Hepatocyte (in vitro differentiated cells): Measurements from ENCODE around the gene LDAH. TPM values are rescaled to one million over a fixed set of nuclear protein-coding genes. Genes with fewer than 3 reads are reported as not detected.

Source experiments
- DNase-seq: peaks from one replicate; pipeline ENCODE4 v3.0.0-alpha.2; 2016; ENCODE audit warnings: low spot score
- H2AFZ ChIP-seq: fragments of 200-600 bp; sonication (generic); 2 replicates; pipeline ENCODE4 v1.6.0; 2016; ENCODE audit warnings: antibody characterized with exemption, mild to moderate bottlenecking
- H3K27ac ChIP-seq: fragments of 200-600 bp; sonication (generic); 2 replicates; pipeline ENCODE4 v1.5.1; 2016; ENCODE audit warnings: mild to moderate bottlenecking
- H3K27me3 ChIP-seq: fragments of 200-600 bp; sonication (generic); 2 replicates; pipeline ENCODE4 v1.6.1; 2016
- H3K36me3 ChIP-seq: fragments of 200-600 bp; sonication (generic); replicated peaks from 2 replicates; pipeline ENCODE4 v1.5.1; 2016; ENCODE audit warnings: low read depth; ENCODE audit not compliant: insufficient read depth
- H3K4me1 ChIP-seq: fragments of 200-600 bp; sonication (generic); 2 replicates; pipeline ENCODE4 v1.5.1; 2016; ENCODE audit warnings: mild to moderate bottlenecking, moderate library complexity; ENCODE audit not compliant: insufficient read depth
- H3K4me2 ChIP-seq: fragments of 200-600 bp; sonication (generic); 2 replicates; pipeline ENCODE4 v1.6.0; 2016
- H3K4me3 ChIP-seq: fragments of 200-600 bp; sonication (generic); 2 replicates; pipeline ENCODE4 v1.5.1; 2016; ENCODE audit warnings: mild to moderate bottlenecking
- H3K79me2 ChIP-seq: fragments of 200-600 bp; sonication (generic); 2 replicates; pipeline ENCODE4 v1.6.0; 2017; ENCODE audit warnings: mild to moderate bottlenecking
- H3K9me2 ChIP-seq: fragments of 200-600 bp; sonication (generic); replicated peaks from 2 replicates; pipeline ENCODE4 v1.6.0; 2017; ENCODE audit warnings: mild to moderate bottlenecking; ENCODE audit not compliant: insufficient read depth
- H3K9me3 ChIP-seq: fragments of 200-600 bp; sonication (generic); 2 replicates; pipeline ENCODE4 v1.5.1; 2016; ENCODE audit warnings: low read depth, mild to moderate bottlenecking
- H4K20me1 ChIP-seq: fragments of 200-600 bp; sonication (generic); 2 replicates; pipeline ENCODE4 v1.6.0; 2016; ENCODE audit warnings: mild to moderate bottlenecking; ENCODE audit not compliant: insufficient read depth, poor library complexity, severe bottlenecking
- EZH2 ChIP-seq: fragments of 200-600 bp; sonication (generic); IDR thresholded peaks from 2 replicates; pipeline ENCODE4 v1.6.1; 2016; ENCODE audit warnings: antibody characterized with exemption, mild to moderate bottlenecking, borderline replicate concordance
- EZH2phosphoT487 ChIP-seq: fragments of 200-600 bp; sonication (generic); IDR thresholded peaks from one replicate; pipeline ENCODE4 v1.6.1; 2018; ENCODE audit warnings: antibody characterized with exemption, mild to moderate bottlenecking, low read depth, moderate library complexity; ENCODE audit not compliant: unreplicated experiment, severe bottlenecking
- WGBS: methylation state at CpG from one replicate; pipeline ENCODE4 v1.1.6; 2016; ENCODE audit warnings: low lambda C conversion rate; ENCODE audit errors: missing lambda C conversion rate; 5-methylcytosine and 5-hydroxymethylcytosine counted together
- polyA plus RNA-seq: library from polyadenylated mRNA; unstranded; fragments of >200 nt; fragmentation: Nextera tagmentation; extraction: Ambion mirVana; gene quantifications from 2 replicates; pipeline ENCODE4 v1.2.1, GENCODE V29; 2016
- total RNA-seq: library from RNA; depleted of rRNA; stranded (reverse); fragments of >200 nt; gene quantifications from 2 replicates; pipeline ENCODE4 v1.2.3, GENCODE V29; 2014
- TF ChIP-seq, protein P1 (sequence below): fragments of 200-600 bp; sonication (generic); IDR thresholded peaks from 2 replicates; pipeline ENCODE4 v1.5.1; 2016; ENCODE audit warnings: antibody characterized with exemption, mild to moderate bottlenecking; ENCODE audit not compliant: poor library complexity

LDAH gene
- total and polyA plus RNA-seq, 2 experiments from 2014 or later, result 15.2 to 27.8 TPM

DNA sequence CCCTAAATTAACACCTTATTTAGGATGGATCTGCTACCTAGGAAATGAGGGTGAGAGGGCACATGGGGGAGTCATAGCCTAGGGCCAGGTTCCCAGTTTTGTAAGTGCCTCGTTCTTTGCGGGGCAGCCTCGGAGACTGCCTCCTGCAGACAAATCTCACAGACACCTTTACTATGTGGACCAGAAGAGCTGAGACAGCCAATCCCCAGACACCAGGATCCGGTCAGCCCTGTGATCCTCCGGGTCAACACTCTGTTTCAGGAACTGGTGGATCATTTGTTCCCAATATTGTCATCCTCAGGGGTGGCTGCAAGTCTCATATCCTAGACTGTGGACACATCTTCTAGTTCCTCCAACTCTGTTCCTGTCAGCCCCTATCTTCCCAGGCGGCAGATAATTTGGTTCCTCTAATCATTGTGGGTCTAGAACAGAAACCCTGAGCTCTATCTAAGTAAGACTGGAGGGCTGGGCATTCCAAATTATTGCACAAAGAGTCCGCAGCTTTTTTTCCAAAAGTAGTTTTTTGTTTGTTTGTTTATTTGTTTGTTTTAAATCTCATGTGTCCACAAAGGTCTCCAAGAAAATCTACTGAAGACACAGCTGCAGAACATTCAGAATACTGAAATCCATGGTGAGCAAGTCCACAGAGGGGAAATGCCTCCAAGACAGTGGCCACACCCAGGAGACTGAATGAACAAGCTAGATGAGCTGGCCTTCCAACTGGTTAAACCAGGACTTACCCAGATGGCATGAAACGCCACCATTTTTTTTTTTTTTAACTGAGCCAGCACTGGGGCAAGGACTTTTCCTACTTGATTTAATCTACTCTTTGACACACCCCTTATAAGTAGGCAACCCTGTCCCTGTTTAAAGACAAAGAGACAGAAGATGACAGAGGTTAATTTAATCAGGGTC, 162.1 kb downstream of the LDAH start:
- Histone ChIP-seq H3K27ac (no peak overlapping the region), H3K4me1 (no peaks in the 10 kb centered on the region), H3K36me3 (no peaks in the 10 kb centered on the region), H4K20me1 (no peaks in the 10 kb centered on the region), H3K9me2 (no peaks in the 10 kb centered on the region), H3K4me3 (no peak overlapping the region), H2AFZ (no peak overlapping the region), H3K4me2 (no peak overlapping the region), H3K9me3 (no peaks in the 10 kb centered on the region), H3K27me3 (peaks cover 69% of the 10 kb centered on the region), H3K79me2 (no peaks in the 10 kb centered on the region)
- DNase-seq, result no peak
- TF ChIP-seq EZH2phosphoT487 (no peak), EZH2 (no peak)
- TF ChIP-seq, protein P1, sequence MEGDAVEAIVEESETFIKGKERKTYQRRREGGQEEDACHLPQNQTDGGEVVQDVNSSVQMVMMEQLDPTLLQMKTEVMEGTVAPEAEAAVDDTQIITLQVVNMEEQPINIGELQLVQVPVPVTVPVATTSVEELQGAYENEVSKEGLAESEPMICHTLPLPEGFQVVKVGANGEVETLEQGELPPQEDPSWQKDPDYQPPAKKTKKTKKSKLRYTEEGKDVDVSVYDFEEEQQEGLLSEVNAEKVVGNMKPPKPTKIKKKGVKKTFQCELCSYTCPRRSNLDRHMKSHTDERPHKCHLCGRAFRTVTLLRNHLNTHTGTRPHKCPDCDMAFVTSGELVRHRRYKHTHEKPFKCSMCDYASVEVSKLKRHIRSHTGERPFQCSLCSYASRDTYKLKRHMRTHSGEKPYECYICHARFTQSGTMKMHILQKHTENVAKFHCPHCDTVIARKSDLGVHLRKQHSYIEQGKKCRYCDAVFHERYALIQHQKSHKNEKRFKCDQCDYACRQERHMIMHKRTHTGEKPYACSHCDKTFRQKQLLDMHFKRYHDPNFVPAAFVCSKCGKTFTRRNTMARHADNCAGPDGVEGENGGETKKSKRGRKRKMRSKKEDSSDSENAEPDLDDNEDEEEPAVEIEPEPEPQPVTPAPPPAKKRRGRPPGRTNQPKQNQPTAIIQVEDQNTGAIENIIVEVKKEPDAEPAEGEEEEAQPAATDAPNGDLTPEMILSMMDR, result no peak
- WGBS, result 51% methylated on average over 8 of the region's 8 CpGs

DNA sequence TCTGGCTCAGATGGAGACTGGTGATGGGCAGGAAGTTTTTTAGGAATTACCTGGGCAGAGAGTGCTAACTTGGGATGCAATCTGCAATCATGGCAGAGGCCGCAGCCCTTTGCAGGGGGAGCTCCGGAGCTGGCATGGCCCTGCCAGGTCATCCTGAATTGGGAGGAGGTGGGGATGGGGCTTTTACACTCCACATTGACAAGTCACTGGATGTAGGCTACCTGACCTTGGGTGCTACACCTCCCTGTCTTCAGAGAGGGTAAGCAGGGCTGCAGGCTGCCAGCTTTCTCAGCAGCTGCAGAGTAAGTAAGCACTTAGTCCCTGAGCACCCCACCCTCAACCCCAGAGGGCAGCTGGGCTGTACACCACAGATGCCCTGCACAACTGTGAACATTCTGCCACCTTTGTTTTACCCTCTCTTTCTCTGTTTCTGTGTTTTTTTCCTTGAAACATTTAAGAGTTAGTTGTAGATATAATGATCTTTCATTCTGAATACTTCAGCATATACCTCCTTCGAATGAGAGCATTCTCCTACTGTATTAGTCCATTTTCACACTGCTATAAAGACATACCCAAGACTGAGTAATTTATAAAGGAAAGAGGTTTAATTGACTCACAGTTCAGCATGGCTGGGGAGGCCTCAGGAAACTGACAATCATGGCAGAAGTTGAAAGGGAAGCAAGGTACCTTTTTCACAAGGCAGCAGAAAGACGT, 165.2 kb downstream of the LDAH start:
- Histone ChIP-seq H3K79me2 (no peaks in the 10 kb centered on the region), H3K9me3 (no peaks in the 10 kb centered on the region), H3K4me2 (no peak overlapping the region), H3K4me1 (no peaks in the 10 kb centered on the region), H3K27ac (no peak overlapping the region), H3K4me3 (no peak overlapping the region), H3K27me3 (peaks cover 38% of the 10 kb centered on the region), H3K9me2 (no peaks in the 10 kb centered on the region), H3K36me3 (no peaks in the 10 kb centered on the region), H4K20me1 (no peaks in the 10 kb centered on the region), H2AFZ (no peak overlapping the region)
- no peak for DNase-seq
- TF ChIP-seq, protein P1, result no peak
- no peak for TF ChIP-seq EZH2phosphoT487
- no peak for TF ChIP-seq EZH2
- 85% methylated on average over 4 of the region's 4 CpGs for WGBS

DNA sequence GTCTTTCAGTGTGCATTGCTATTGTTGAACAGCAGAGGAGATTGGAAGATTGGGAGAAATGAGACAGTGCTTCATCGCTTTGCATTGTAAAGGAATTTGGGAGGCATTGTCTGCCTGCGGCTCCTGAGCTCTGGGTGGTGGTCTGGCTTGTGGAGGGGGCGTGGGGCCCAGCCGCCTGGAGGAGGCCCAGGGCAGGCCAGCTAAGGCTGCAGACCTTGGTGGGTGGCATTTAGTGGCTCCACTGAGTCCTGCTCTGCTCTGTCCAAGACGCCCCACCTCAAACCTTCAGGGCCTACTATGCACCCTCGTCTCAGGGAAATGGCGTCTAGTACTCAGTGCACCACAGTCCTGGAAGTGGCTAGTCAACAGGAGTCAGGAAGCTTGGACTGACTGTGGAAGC, 166.3 kb downstream of the LDAH start:
- Histone ChIP-seq H3K9me2 (no peaks in the 10 kb centered on the region), H3K4me2 (no peak overlapping the region), H3K36me3 (no peaks in the 10 kb centered on the region), H4K20me1 (no peaks in the 10 kb centered on the region), H3K27ac (no peak overlapping the region), H3K27me3 (peaks cover 27% of the 10 kb centered on the region), H3K9me3 (no peaks in the 10 kb centered on the region), H3K79me2 (no peaks in the 10 kb centered on the region), H3K4me3 (no peak overlapping the region), H3K4me1 (peaks cover 3% of the 10 kb centered on the region), H2AFZ (no peak overlapping the region)
- DNase-seq, result no peak
- TF ChIP-seq, protein P1, result no peak
- TF ChIP-seq EZH2phosphoT487 (no peak), EZH2 (no peak)
- WGBS, result 72% methylated on average over 7 of the region's 7 CpGs
